WTC11 (cell line): ENCODE results near the gene CATSPER1. TPM values are rescaled to one million over a fixed set of nuclear protein-coding genes. Genes with fewer than 3 reads are reported as not detected.

ENCODE experiments used
- ATAC-seq: fragments of 200-7000 bp; cut with Tn5 transposase; 2 replicates; pipeline ENCODE4 v1.10.0; 2021; ENCODE audit warnings: mild to moderate bottlenecking, moderate library complexity
- CTCF ChIA-PET: fragments of 300-600 bp; sonication (Branson Sonifier 250); formaldehyde crosslinking; loops from one replicate; lab custom pipeline; 2021; ENCODE audit warnings: antibody characterized with exemption; lab: Charles Lee
- POLR2A ChIA-PET: fragments of 350-600 bp; sonication (Branson Sonifier 250); formaldehyde crosslinking; loops from one replicate; lab custom pipeline; 2021; ENCODE audit warnings: antibody characterized with exemption; lab: Charles Lee
- DNase-seq: peaks from one replicate; pipeline ENCODE4 v3.0.0; 2021; ENCODE audit warnings: low spot score
- H3K27ac Mint-ChIP-seq: 2 replicates; pipeline ENCODE4 v1.8.0; 2021; ENCODE audit warnings: mixed read lengths
- H3K27me3 Mint-ChIP-seq: 2 replicates; pipeline ENCODE4 v1.8.0; 2021; ENCODE audit warnings: low read depth, mild to moderate bottlenecking, moderate library complexity, mixed read lengths
- H3K36me3 Mint-ChIP-seq: 2 replicates; pipeline ENCODE4 v1.8.0; 2021; ENCODE audit warnings: mixed read lengths
- H3K4me1 Mint-ChIP-seq: 2 replicates; pipeline ENCODE4 v1.8.0; 2022; ENCODE audit warnings: mixed read lengths
- H3K4me3 Mint-ChIP-seq: 2 replicates; pipeline ENCODE4 v1.8.0; 2021; ENCODE audit warnings: mild to moderate bottlenecking, moderate library complexity, mixed read lengths
- H3K9me3 Mint-ChIP-seq: 2 replicates; pipeline ENCODE4 v1.8.0; 2021; ENCODE audit warnings: mixed read lengths
- CTCF ChIP-seq: fragments of 200-600 bp; IDR thresholded peaks from 2 replicates; pipeline ENCODE4 v1.8.0; 2022; ENCODE audit warnings: antibody characterized with exemption
- ETV6 ChIP-seq: sonication (generic); formaldehyde crosslinking; IDR thresholded peaks from 2 replicates; pipeline ENCODE4 v1.8.1; 2022; ENCODE audit warnings: mild to moderate bottlenecking, missing genetic modification reagents
- GTF2I ChIP-seq: fragments of 250-450 bp; sonication (Bioruptor Pico); conservative IDR thresholded peaks from 2 replicates; pipeline ENCODE4 v1.4.0; 2021; ENCODE audit warnings: mild to moderate bottlenecking
- HMGA2 ChIP-seq: fragments of 250-450 bp; sonication (Bioruptor Pico); IDR thresholded peaks from 2 replicates; pipeline ENCODE4 v1.4.0; 2021; ENCODE audit warnings: mild to moderate bottlenecking, moderate library complexity
- IRF1 ChIP-seq: sonication (generic); formaldehyde crosslinking; IDR thresholded peaks from 2 replicates; pipeline ENCODE4 v1.8.0; 2023; ENCODE audit warnings: missing genetic modification reagents
- MYBL2 ChIP-seq: sonication (generic); formaldehyde crosslinking; IDR thresholded peaks from 2 replicates; pipeline ENCODE4 v1.8.1; 2023; ENCODE audit warnings: mild to moderate bottlenecking, moderate library complexity, missing genetic modification reagents
- NR3C1 ChIP-seq: sonication (generic); formaldehyde crosslinking; conservative IDR thresholded peaks from 2 replicates; pipeline ENCODE4 v1.8.1; 2023; ENCODE audit warnings: low read depth, mild to moderate bottlenecking, missing genetic modification reagents
- SMAD3 ChIP-seq: sonication (generic); formaldehyde crosslinking; IDR thresholded peaks from 2 replicates; pipeline ENCODE4 v1.8.0; 2022; ENCODE audit warnings: missing genetic modification reagents, mild to moderate bottlenecking, borderline replicate concordance
- TCF7 ChIP-seq: sonication (generic); formaldehyde crosslinking; IDR thresholded peaks from 2 replicates; pipeline ENCODE4 v1.8.0; 2022; ENCODE audit warnings: mild to moderate bottlenecking, low read depth, missing genetic modification reagents, moderate library complexity
- total RNA-seq: library from RNA; stranded (reverse); gene quantifications from 3 replicates; pipeline ENCODE4 v1.2.3, GENCODE V29; 2021
- TF ChIP-seq, protein P1 (sequence below): sonication (generic); formaldehyde crosslinking; IDR thresholded peaks from 2 replicates; pipeline ENCODE4 v1.8.1; 2022; ENCODE audit warnings: mild to moderate bottlenecking, moderate library complexity, missing genetic modification reagents
- TF ChIP-seq, protein P2 (sequence below): sonication (generic); formaldehyde crosslinking; IDR thresholded peaks from 2 replicates; pipeline ENCODE4 v1.8.1; 2023; ENCODE audit warnings: mild to moderate bottlenecking, missing genetic modification reagents, borderline replicate concordance
- TF ChIP-seq, protein P3 (sequence below): sonication (generic); formaldehyde crosslinking; IDR thresholded peaks from 2 replicates; pipeline ENCODE4 v1.8.0; 2022; ENCODE audit warnings: mild to moderate bottlenecking, missing genetic modification reagents

Gene CATSPER1
- total RNA-seq, 1 experiment from 2014 or later, result not detected

GRCh38 chr11:66069715-66070603 lies 43.7 kb upstream of the CATSPER1 start, which contains the start of gene PACS1 (continued):
- TF ChIP-seq GTF2I (CRISPR knock-in tag), result no peak
- TF ChIP-seq IRF1 (CRISPR knock-in tag), result no peak
- no peak for TF ChIP-seq HMGA2 (CRISPR knock-in tag)
- no peak for TF ChIP-seq SMAD3 (CRISPR knock-in tag)
- TF ChIP-seq MYBL2 (CRISPR knock-in tag), result 0 out of 2 replicates have a peak, but pooled peaks have one; percentile 34
- TF ChIP-seq, protein P1, sequence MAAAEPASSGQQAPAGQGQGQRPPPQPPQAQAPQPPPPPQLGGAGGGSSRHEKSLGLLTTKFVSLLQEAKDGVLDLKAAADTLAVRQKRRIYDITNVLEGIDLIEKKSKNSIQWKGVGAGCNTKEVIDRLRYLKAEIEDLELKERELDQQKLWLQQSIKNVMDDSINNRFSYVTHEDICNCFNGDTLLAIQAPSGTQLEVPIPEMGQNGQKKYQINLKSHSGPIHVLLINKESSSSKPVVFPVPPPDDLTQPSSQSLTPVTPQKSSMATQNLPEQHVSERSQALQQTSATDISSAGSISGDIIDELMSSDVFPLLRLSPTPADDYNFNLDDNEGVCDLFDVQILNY, result no peak
- no peak for TF ChIP-seq NR3C1 (CRISPR knock-in tag)
- TF ChIP-seq, protein P2, sequence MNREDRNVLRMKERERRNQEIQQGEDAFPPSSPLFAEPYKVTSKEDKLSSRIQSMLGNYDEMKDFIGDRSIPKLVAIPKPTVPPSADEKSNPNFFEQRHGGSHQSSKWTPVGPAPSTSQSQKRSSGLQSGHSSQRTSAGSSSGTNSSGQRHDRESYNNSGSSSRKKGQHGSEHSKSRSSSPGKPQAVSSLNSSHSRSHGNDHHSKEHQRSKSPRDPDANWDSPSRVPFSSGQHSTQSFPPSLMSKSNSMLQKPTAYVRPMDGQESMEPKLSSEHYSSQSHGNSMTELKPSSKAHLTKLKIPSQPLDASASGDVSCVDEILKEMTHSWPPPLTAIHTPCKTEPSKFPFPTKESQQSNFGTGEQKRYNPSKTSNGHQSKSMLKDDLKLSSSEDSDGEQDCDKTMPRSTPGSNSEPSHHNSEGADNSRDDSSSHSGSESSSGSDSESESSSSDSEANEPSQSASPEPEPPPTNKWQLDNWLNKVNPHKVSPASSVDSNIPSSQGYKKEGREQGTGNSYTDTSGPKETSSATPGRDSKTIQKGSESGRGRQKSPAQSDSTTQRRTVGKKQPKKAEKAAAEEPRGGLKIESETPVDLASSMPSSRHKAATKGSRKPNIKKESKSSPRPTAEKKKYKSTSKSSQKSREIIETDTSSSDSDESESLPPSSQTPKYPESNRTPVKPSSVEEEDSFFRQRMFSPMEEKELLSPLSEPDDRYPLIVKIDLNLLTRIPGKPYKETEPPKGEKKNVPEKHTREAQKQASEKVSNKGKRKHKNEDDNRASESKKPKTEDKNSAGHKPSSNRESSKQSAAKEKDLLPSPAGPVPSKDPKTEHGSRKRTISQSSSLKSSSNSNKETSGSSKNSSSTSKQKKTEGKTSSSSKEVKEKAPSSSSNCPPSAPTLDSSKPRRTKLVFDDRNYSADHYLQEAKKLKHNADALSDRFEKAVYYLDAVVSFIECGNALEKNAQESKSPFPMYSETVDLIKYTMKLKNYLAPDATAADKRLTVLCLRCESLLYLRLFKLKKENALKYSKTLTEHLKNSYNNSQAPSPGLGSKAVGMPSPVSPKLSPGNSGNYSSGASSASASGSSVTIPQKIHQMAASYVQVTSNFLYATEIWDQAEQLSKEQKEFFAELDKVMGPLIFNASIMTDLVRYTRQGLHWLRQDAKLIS, result no peak

- POLR2A ChIA-PET, result no interaction called here
- ATAC-seq, result peak; percentile 43
- peak; percentile 49 for DNase-seq
- peak overlapping the region; percentile 93 for H3K27ac Mint-ChIP-seq
- H3K36me3 Mint-ChIP-seq, result peaks cover 49% of the 10 kb centered on the region
- TF ChIP-seq TCF7, result no peak
- TF ChIP-seq, protein P3, sequence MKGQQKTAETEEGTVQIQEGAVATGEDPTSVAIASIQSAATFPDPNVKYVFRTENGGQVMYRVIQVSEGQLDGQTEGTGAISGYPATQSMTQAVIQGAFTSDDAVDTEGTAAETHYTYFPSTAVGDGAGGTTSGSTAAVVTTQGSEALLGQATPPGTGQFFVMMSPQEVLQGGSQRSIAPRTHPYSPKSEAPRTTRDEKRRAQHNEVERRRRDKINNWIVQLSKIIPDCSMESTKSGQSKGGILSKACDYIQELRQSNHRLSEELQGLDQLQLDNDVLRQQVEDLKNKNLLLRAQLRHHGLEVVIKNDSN (CRISPR knock-in tag), result 0 out of 2 replicates have a peak, but pooled peaks have one; percentile 6
- TF ChIP-seq, all 79 proteins: peak for 1
- peaks cover 26% of the 10 kb centered on the region for H3K4me1 Mint-ChIP-seq
- 0 out of 2 replicates have a peak, but pooled peaks cover 2% of the 10 kb centered on the region for H3K9me3 Mint-ChIP-seq
- peak overlapping the region; percentile 71 for H3K4me3 Mint-ChIP-seq
- CTCF ChIA-PET, result interaction anchor here (0.6 to 4.7 kb wide), 12 partner anchors 9 to 178 kb away, joined by 3 to 43 read pairs (median 4); partner anchors contain the start of genes CCDC85B and SF3B2
- H3K27me3 Mint-ChIP-seq, result no peaks in the 10 kb centered on the region
These were observed 42.8 kb upstream of the CATSPER1 start for GRCh38 chr11:66068923-66069714.

DNA sequence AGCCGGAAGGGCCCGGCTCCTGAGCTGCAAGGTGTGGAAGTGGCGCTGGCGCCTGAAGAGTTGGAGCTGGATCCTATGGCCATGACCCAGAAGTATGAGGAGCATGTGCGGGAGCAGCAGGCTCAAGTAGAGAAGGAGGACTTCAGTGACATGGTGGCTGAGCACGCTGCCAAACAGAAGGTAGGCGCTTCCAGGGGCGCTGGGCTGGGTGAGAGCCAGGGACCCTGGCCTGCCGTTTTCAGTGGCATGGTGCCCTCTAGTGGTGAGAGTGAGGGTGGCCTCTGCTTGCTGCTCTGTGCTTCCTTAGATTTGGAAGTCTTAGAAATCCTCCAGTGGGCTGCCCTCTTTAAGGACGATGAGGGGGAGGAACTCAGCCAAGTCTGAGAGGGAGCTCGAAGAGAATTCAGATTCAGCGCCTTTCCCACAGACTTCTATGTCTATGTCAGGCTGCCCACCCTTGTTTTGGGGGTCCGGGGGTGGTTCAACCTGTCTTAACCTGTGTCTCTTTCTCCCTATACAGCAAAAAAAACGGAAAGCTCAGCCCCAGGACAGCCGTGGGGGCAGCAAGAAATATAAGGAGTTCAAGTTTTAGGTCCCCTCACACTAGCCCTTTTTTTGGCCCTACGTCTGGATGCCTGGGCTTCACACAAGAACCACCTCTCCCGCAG lies 42.0 kb upstream of the CATSPER1 start:
- DNase-seq, result peak; percentile 90
- Mint-ChIP-seq H3K27me3 (no peaks in the 10 kb centered on the region), H3K9me3 (0 out of 2 replicates have a peak, but pooled peaks cover 3% of the 10 kb centered on the region), H3K36me3 (peaks cover 54% of the 10 kb centered on the region), H3K4me1 (peaks cover 26% of the 10 kb centered on the region), H3K4me3 (peak overlapping the region; percentile 49), H3K27ac (peak overlapping the region; percentile 93)
- peak; percentile 73 for ATAC-seq
- TF ChIP-seq CTCF, result peak; percentile 91
- TF ChIP-seq GTF2I (CRISPR knock-in tag), result no peak
- 0 out of 2 replicates have a peak, but pooled peaks have one; percentile 35 for TF ChIP-seq ETV6
- POLR2A ChIA-PET, result no interaction called here
- CTCF ChIA-PET, result interaction anchor here (0.6 to 4.7 kb wide), 17 partner anchors 8 to 249 kb away, joined by 3 to 43 read pairs (median 4); partner anchors contain the start of genes CCDC85B, CD248 and SF3B2
